Tibial nerve (tissue), 4 donors: Measurements from ENCODE around the gene IGFN1. TPM values are rescaled to one million over a fixed set of nuclear protein-coding genes. Genes with fewer than 3 reads are reported as not detected.
A peak's percentile ranks its signal among the peaks of the same experiment; 100 is the strongest.

Source experiments
- DNase-seq, 2 donors: peaks; one replicate each; pipeline ENCODE4 v3.0.0-alpha.2; 2019; ENCODE audit warnings: low spot score in 2 of 2
- H3K27ac ChIP-seq, 4 donors: fragments of 200-600 bp; sonication (generic) in 3 of 4; one replicate each; pipeline ENCODE4 v1.5.1; 2017 to 2019; ENCODE audit warnings: mild to moderate bottlenecking in 1 of 4
- H3K27me3 ChIP-seq, 2 donors: fragments of 200-600 bp; sonication (generic) in 1 of 2; one replicate each; pipeline versions ENCODE4 v1.5.1 to v1.6.0; 2017 to 2019
- H3K36me3 ChIP-seq, 3 donors: fragments of 200-600 bp; sonication (generic); one replicate each; pipeline ENCODE4 v1.5.1; 2018 to 2019
- H3K4me1 ChIP-seq, 4 donors: fragments of 200-600 bp; sonication (generic) in 3 of 4; one replicate each; pipeline ENCODE4 v1.5.1; 2017 to 2019
- H3K4me3 ChIP-seq, 4 donors: fragments of 200-600 bp; sonication (generic) in 3 of 4; one replicate each; pipeline ENCODE4 v1.5.1; 2017 to 2019; ENCODE audit warnings: mild to moderate bottlenecking in 1 of 4, moderate library complexity in 1 of 4
- H3K9me3 ChIP-seq, 4 donors: fragments of 200-600 bp; sonication (generic) in 3 of 4; one replicate each; pipeline ENCODE4 v1.5.1; 2017 to 2019
- CTCF ChIP-seq, 5 experiments: fragments of 200-600 bp in 3 of 5; fragments of 450-650 bp in 2 of 5; sonication (generic) in 3 of 5; IDR thresholded peaks; one replicate each; pipeline ENCODE4 v1.5.1; 2016 to 2019; ENCODE audit warnings: antibody characterized with exemption in 5 of 5, mild to moderate bottlenecking in 3 of 5, moderate library complexity in 2 of 5
- EP300 ChIP-seq, 2 donors: sonication (generic); formaldehyde crosslinking; IDR thresholded peaks; one replicate each; pipeline ENCODE4 v1.6.1; 2017; ENCODE audit warnings: antibody characterized with exemption in 2 of 2, mild to moderate bottlenecking in 1 of 2
- POLR2A ChIP-seq, 2 donors: fragments of 450-650 bp; IDR thresholded peaks; one replicate each; pipeline ENCODE4 v1.6.1; 2017; ENCODE audit warnings: antibody characterized with exemption in 2 of 2, mild to moderate bottlenecking in 2 of 2, moderate library complexity in 2 of 2
- WGBS, 2 donors: methylation state at CpG; one replicate each; pipeline ENCODE4 v1.1.5; 2018; 5-methylcytosine and 5-hydroxymethylcytosine counted together
- total RNA-seq, 4 donors: library from RNA; depleted of rRNA; stranded (reverse); fragments of >200 nt; gene quantifications; one replicate each; pipeline ENCODE4 v1.1.0, GENCODE V29; 2016

IGFN1 gene
- total RNA-seq, 4 donors from 2014 or later = not detected

DNA sequence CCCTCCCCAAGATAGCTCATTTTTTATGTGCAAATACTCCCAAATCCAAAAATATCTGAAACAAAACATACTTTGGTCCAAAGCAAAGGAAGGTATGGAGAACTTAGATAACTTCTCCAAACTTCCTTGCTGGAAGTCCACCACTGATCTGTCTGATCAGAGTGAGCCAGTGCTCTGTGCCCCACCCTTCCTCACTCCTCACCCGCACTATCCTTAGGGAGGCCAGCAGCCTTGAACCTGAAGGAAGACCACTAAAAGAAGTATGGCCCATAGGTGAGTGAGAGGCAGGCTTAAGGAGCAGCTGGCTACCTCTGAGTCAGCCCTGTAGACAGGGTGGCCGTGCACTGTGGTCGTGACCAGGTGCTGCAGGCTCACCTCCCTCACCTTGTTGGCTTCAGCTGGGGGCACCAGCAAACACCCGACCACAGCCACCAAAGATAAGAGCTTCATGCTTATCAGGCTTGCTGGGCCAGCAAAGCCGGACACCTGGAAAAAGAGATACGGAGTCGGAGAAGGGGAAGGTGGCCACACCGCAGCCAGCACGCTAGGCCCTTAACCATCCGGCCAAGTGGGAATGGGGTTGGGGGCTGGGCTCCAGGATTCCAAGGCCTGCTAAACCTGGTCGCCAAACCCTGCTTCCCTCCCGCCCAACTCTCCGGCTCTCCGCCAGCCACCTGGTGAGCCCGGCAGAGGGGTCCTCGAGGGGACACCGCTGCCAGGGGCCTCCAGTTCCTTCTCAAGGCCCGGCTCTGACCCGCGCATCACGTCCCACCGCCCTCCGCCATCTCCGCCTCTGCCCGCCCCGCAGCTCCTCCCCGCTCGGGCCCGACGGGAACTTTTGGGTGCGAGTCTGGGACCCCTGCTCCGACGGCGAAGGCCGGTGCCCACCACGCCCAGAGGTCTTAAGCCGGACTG, 36.9 kb upstream of the IGFN1 start:
- 2 to 8% methylated on average over 16 to 32 of the region's 37 CpGs for WGBS, 2 donors
- Histone ChIP-seq H3K27ac (peak overlapping the region; percentile 53 to 87 (median 74)), H3K9me3 (no peaks in the 10 kb centered on the region), H3K4me1 (peaks cover 0 to 27% (median 13%) of the 10 kb centered on the region in 4 donors), H3K27me3 (no peaks in the 10 kb centered on the region), H3K36me3 (peaks cover 0 to 33% (median 0%) of the 10 kb centered on the region in 3 donors), H3K4me3 (peak overlapping the region; percentile 73 to 93 (median 82))
- peak in 1 of 2 donors; percentile 22 for DNase-seq
- TF ChIP-seq EP300 (IDR thresholded peaks at IDR 0.05) (no peak), CTCF (IDR thresholded peaks at IDR 0.05) (no peak), POLR2A (IDR thresholded peaks at IDR 0.05) (no peak)

GRCh38 chr1:201154389-201155165, 36.0 kb upstream of the IGFN1 start, which contains the start of gene TMEM9:
Gene TMEM9, minus strand, starts transcription at chr1:201154474. Its CDS starts 551 bp downstream, at chr1:201153923.
- peaks cover 0 to 25% (median 13%) of the 10 kb centered on the region in 4 donors for H3K4me1 ChIP-seq
- H3K27ac ChIP-seq = peak within 1 kb of the TSS; percentile 53 to 87 (median 74)
- WGBS, 2 donors = 4 to 7% methylated on average over 27 of the region's 31 CpGs
- H3K4me3 ChIP-seq = peak within 1 kb of the TSS; percentile 73 to 93 (median 82)
- H3K9me3 ChIP-seq = no peaks in the 10 kb centered on the region
- no peaks in the 10 kb centered on the region for H3K27me3 ChIP-seq
- TF ChIP-seq EP300 (IDR thresholded peaks at IDR 0.05) (peak in 1 of 2 donors; percentile 81), CTCF (IDR thresholded peaks at IDR 0.05) (no peak), POLR2A (IDR thresholded peaks at IDR 0.05) (peak in 1 of 2 donors; percentile 63)
- H3K36me3 ChIP-seq = peaks cover 0 to 24% (median 0%) of the 10 kb centered on the region in 3 donors
- DNase-seq = peak; percentile 97 to 98

DNA sequence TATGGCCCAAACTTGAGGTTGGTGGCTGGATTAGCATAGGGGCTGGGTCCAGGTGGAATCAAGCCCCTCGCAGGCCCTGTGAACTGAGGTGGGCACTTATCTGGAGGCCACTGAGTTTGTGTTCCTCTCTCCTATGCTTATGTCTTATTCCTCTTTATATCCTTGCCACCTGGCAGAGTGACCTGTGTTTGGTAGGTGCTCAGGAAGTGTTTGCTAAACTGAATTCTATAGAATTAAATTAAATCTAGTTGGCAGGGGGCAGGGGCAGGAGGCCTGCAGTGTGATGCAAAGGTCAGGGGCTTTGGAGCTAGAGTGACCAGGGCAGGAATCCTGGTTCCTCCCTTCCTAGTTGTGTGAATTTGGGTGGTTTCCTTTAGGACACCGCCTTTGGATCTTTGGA, 35.3 kb upstream of the IGFN1 start:
- Histone ChIP-seq H3K36me3 (peaks cover 0 to 17% (median 0%) of the 10 kb centered on the region in 3 donors), H3K4me1 (peaks cover 0 to 21% (median 13%) of the 10 kb centered on the region in 4 donors), H3K27ac (peak overlapping the region in 1 of 4 donors; percentile 66), H3K9me3 (no peaks in the 10 kb centered on the region), H3K27me3 (no peaks in the 10 kb centered on the region), H3K4me3 (no peak overlapping the region)
- no peak for TF ChIP-seq CTCF (IDR thresholded peaks at IDR 0.05)
- DNase-seq = no peak
- 95 to 97% methylated on average over 2 of the region's 2 CpGs for WGBS, 2 donors

- Histone ChIP-seq H3K9me3 (no peaks in the 10 kb centered on the region), H3K36me3 (peaks cover 0 to 7% (median 0%) of the 10 kb centered on the region in 3 donors), H3K4me3 (no peak overlapping the region), H3K27me3 (no peaks in the 10 kb centered on the region), H3K27ac (no peak overlapping the region), H3K4me1 (peaks cover 0 to 21% (median 13%) of the 10 kb centered on the region in 4 donors)
- no peak for DNase-seq
- 87 to 89% methylated on average over 3 of the region's 3 CpGs for WGBS, 2 donors
- TF ChIP-seq EP300 (IDR thresholded peaks at IDR 0.05) (no peak), POLR2A (IDR thresholded peaks at IDR 0.05) (no peak), CTCF (IDR thresholded peaks at IDR 0.05) (no peak)
These were observed 34.3 kb upstream of the IGFN1 start for GRCh38 chr1:201156346-201156745.
